ENCODE measurements around the gene ERGIC3. TPM values are rescaled to one million over a fixed set of nuclear protein-coding genes. Genes with fewer than 3 reads are reported as not detected.
A peak's percentile ranks its signal among the peaks of the same experiment; 100 is the strongest.

The ERGIC3 gene
- total and polyA plus RNA-seq, 2 of the 13 experiments (the other 11 are each of a cell fraction or from before 2014, with no cell fraction given), result 407 to 670 TPM

GRCh38 chr20:35600993-35601973 is 59.4 kb downstream of the ERGIC3 start (continued):
- TF ChIP-seq SNAPC4 (CRISPR knock-in tag; IDR thresholded peaks at IDR 0.05) (no peak), ZZZ3 (CRISPR knock-in tag; IDR thresholded peaks at IDR 0.05; ENCODE audit: borderline replicate concordance) (0 out of 2 replicates have a peak, but pooled peaks have one; percentile 61), ZNF280D (CRISPR knock-in tag; IDR thresholded peaks at IDR 0.05) (no peak), ZNF430 (CRISPR knock-in tag; IDR thresholded peaks at IDR 0.05) (no peak), MXD1 (CRISPR knock-in tag; IDR thresholded peaks at IDR 0.05) (peak; percentile 93), MYNN (CRISPR knock-in tag; IDR thresholded peaks at IDR 0.05; ENCODE audit: low read depth) (no peak), ZNF207 (IDR thresholded peaks at IDR 0.05; ENCODE audit: borderline replicate concordance) (no peak), ZNF724P (CRISPR knock-in tag; IDR thresholded peaks at IDR 0.05; ENCODE audit: borderline replicate concordance) (no peak; the same call in 1 of the 2 replicates), ZC3H4 (CRISPR knock-in tag; IDR thresholded peaks at IDR 0.05; ENCODE audit: borderline replicate concordance) (no peak), SNRNP70 (IDR thresholded peaks at IDR 0.05; ENCODE audit: low read depth, low read length) (no peak), ZMYM3 (CRISPR knock-in tag; IDR thresholded peaks at IDR 0.05) (no peak), CCAR2 (optimal IDR thresholded peaks at IDR 0.05; ENCODE audit: low read depth, low read length) (no peak), AHR (CRISPR knock-in tag; IDR thresholded peaks at IDR 0.05) (no peak), BCL6 (CRISPR knock-in tag; IDR thresholded peaks at IDR 0.05) (peak; percentile 27; the same call in 1 of the 2 replicates)
